ENCODE measurements around the gene PIK3CD. TPM values are rescaled to one million over a fixed set of nuclear protein-coding genes. Genes with fewer than 3 reads are reported as not detected.

Gene PIK3CD
- total and polyA plus RNA-seq, 2 of the 8 experiments (the other 6 are each of a cell fraction or from before 2014, with no cell fraction given), result 20.6 to 24.1 TPM

DNA sequence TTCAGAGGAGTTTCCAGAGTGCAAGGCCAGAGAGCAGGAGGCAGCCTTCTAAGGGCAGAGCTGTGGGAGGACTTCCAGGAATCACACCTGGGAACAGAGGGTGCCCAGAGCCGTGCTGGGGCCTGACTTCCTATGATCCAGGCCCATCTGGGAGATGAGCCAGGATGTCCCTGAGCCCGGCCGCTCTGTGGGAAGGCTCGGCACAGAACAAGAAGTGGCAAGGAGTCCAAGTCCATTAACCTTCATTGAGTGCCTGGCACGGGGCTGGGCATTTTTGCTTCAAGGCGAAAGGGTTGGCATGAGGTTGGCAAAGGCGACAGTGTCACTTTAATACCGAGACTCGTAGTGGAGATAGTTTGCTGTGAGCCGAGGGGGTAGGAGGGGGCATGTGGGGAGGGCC lies 44.6 kb upstream of the PIK3CD start (continued):
- TF ChIP-seq, protein P1, sequence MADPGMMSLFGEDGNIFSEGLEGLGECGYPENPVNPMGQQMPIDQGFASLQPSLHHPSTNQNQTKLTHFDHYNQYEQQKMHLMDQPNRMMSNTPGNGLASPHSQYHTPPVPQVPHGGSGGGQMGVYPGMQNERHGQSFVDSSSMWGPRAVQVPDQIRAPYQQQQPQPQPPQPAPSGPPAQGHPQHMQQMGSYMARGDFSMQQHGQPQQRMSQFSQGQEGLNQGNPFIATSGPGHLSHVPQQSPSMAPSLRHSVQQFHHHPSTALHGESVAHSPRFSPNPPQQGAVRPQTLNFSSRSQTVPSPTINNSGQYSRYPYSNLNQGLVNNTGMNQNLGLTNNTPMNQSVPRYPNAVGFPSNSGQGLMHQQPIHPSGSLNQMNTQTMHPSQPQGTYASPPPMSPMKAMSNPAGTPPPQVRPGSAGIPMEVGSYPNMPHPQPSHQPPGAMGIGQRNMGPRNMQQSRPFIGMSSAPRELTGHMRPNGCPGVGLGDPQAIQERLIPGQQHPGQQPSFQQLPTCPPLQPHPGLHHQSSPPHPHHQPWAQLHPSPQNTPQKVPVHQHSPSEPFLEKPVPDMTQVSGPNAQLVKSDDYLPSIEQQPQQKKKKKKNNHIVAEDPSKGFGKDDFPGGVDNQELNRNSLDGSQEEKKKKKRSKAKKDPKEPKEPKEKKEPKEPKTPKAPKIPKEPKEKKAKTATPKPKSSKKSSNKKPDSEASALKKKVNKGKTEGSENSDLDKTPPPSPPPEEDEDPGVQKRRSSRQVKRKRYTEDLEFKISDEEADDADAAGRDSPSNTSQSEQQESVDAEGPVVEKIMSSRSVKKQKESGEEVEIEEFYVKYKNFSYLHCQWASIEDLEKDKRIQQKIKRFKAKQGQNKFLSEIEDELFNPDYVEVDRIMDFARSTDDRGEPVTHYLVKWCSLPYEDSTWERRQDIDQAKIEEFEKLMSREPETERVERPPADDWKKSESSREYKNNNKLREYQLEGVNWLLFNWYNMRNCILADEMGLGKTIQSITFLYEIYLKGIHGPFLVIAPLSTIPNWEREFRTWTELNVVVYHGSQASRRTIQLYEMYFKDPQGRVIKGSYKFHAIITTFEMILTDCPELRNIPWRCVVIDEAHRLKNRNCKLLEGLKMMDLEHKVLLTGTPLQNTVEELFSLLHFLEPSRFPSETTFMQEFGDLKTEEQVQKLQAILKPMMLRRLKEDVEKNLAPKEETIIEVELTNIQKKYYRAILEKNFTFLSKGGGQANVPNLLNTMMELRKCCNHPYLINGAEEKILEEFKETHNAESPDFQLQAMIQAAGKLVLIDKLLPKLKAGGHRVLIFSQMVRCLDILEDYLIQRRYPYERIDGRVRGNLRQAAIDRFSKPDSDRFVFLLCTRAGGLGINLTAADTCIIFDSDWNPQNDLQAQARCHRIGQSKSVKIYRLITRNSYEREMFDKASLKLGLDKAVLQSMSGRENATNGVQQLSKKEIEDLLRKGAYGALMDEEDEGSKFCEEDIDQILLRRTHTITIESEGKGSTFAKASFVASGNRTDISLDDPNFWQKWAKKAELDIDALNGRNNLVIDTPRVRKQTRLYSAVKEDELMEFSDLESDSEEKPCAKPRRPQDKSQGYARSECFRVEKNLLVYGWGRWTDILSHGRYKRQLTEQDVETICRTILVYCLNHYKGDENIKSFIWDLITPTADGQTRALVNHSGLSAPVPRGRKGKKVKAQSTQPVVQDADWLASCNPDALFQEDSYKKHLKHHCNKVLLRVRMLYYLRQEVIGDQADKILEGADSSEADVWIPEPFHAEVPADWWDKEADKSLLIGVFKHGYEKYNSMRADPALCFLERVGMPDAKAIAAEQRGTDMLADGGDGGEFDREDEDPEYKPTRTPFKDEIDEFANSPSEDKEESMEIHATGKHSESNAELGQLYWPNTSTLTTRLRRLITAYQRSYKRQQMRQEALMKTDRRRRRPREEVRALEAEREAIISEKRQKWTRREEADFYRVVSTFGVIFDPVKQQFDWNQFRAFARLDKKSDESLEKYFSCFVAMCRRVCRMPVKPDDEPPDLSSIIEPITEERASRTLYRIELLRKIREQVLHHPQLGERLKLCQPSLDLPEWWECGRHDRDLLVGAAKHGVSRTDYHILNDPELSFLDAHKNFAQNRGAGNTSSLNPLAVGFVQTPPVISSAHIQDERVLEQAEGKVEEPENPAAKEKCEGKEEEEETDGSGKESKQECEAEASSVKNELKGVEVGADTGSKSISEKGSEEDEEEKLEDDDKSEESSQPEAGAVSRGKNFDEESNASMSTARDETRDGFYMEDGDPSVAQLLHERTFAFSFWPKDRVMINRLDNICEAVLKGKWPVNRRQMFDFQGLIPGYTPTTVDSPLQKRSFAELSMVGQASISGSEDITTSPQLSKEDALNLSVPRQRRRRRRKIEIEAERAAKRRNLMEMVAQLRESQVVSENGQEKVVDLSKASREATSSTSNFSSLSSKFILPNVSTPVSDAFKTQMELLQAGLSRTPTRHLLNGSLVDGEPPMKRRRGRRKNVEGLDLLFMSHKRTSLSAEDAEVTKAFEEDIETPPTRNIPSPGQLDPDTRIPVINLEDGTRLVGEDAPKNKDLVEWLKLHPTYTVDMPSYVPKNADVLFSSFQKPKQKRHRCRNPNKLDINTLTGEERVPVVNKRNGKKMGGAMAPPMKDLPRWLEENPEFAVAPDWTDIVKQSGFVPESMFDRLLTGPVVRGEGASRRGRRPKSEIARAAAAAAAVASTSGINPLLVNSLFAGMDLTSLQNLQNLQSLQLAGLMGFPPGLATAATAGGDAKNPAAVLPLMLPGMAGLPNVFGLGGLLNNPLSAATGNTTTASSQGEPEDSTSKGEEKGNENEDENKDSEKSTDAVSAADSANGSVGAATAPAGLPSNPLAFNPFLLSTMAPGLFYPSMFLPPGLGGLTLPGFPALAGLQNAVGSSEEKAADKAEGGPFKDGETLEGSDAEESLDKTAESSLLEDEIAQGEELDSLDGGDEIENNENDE (IDR thresholded peaks at IDR 0.05; ENCODE audit: insufficient replicate concordance, low read length), result no peak
- TF ChIP-seq NRF1 (IDR thresholded peaks at IDR 0.05; ENCODE audit: low read depth, low read length) (no peak), JUND (IDR thresholded peaks at IDR 0.05; ENCODE audit: low read length) (no peak)
- TF ChIP-seq, protein P2, sequence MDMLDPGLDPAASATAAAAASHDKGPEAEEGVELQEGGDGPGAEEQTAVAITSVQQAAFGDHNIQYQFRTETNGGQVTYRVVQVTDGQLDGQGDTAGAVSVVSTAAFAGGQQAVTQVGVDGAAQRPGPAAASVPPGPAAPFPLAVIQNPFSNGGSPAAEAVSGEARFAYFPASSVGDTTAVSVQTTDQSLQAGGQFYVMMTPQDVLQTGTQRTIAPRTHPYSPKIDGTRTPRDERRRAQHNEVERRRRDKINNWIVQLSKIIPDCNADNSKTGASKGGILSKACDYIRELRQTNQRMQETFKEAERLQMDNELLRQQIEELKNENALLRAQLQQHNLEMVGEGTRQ (IDR thresholded peaks at IDR 0.05; ENCODE audit: low read length), result no peak

All from H1 (cell line).